Left lung (tissue), 10 donors: ENCODE data around the gene STON1. TPM values are rescaled to one million over a fixed set of nuclear protein-coding genes. Genes with fewer than 3 reads are reported as not detected.

Source experiments
- ATAC-seq: fragments of 200-7000 bp; cut with Tn5 transposase; one replicate; pipeline ENCODE4 v1.9.1; 2020; ENCODE audit warnings: moderate library complexity
- DNase-seq, 4 donors: peaks; one replicate each; pipeline ENCODE4 v3.0.0-alpha.2; 2013 to 2020
- H3K27ac ChIP-seq, 2 donors: fragments of 200-600 bp; sonication (generic) in 1 of 2; one replicate each; pipeline versions ENCODE4 v1.5.0 to v1.8.0; 2020 to 2021
- H3K27me3 ChIP-seq, 2 donors: fragments of 200-600 bp; sonication (generic) in 1 of 2; one replicate each; pipeline versions ENCODE4 v1.5.0 to v1.8.0; 2020 to 2021
- H3K36me3 ChIP-seq, 2 donors: fragments of 200-600 bp; sonication (generic) in 1 of 2; one replicate each; pipeline versions ENCODE4 v1.5.0 to v1.8.0; 2020 to 2021
- H3K4me1 ChIP-seq, 2 donors: fragments of 200-600 bp; one replicate each; pipeline ENCODE4 v1.8.0; 2021
- H3K4me3 ChIP-seq, 2 donors: fragments of 200-600 bp; sonication (generic) in 1 of 2; one replicate each; pipeline versions ENCODE4 v1.5.0 to v1.8.0; 2020 to 2021; ENCODE audit warnings: mild to moderate bottlenecking in 1 of 2
- H3K9me3 ChIP-seq, 2 donors: fragments of 200-600 bp; sonication (generic) in 1 of 2; one replicate each; pipeline versions ENCODE4 v1.5.0 to v1.8.0; 2020 to 2021
- CTCF ChIP-seq, 2 donors: fragments of 200-600 bp; sonication (generic) in 1 of 2; IDR thresholded peaks; one replicate each; pipeline versions ENCODE4 v1.5.0 to v1.8.0; 2021; ENCODE audit warnings: antibody characterized with exemption in 2 of 2
- intact Hi-C, 2 donors: fragments of 100-400 bp; cut with DNase I; formaldehyde crosslinking; loops; one replicate each; pipeline versions ENCODE4 v1.11.2 to v1.14.2; 2022
- polyA plus RNA-seq, 6 donors: library from polyadenylated mRNA; unstranded; fragments of 120-200 nt; gene quantifications; one replicate each; pipeline ENCODE4 v1.2.1, GENCODE V29; 2013; ENCODE audit not compliant: insufficient read length in 6 of 6
- total RNA-seq, 2 donors: library from RNA; stranded (reverse); fragmentation: NEBNext Ultra II Directional; extraction: Animal tissue kit (Norgen Biotek cat#: 25700); gene quantifications; one replicate each; pipeline ENCODE4 v1.2.1, GENCODE V29; 2021
- donor health status: DM: no; HTN: yes; CAD: no.
- donor health status: DM: no; HTN: no; CAD: no.

STON1 gene
- total and polyA plus RNA-seq, 8 donors, result 12.4 to 24.3 (median 19.2) TPM

GRCh38 chr2:48583961-48584360 lies 54.0 kb downstream of the STON1 start:
- intact Hi-C loops, result no loop called here
- no peak overlapping the region for H3K27ac ChIP-seq
- no peaks in the 10 kb centered on the region for H3K27me3 ChIP-seq
- TF ChIP-seq CTCF (IDR thresholded peaks at IDR 0.05), result no peak
- peaks cover 0 to 3% of the 10 kb centered on the region in 2 donors for H3K4me1 ChIP-seq
- ATAC-seq (no peak), DNase-seq (no peak)
- no peaks in the 10 kb centered on the region for H3K9me3 ChIP-seq
- H3K4me3 ChIP-seq, result no peak overlapping the region
- peaks cover 0 to 7% of the 10 kb centered on the region in 2 donors for H3K36me3 ChIP-seq

GRCh38 chr2:48584551-48584950 lies 54.6 kb downstream of the STON1 start:
- no peak for ATAC-seq
- Histone ChIP-seq H3K9me3 (no peaks in the 10 kb centered on the region), H3K4me1 (peaks cover 0 to 6% of the 10 kb centered on the region in 2 donors), H3K36me3 (peaks cover 0 to 7% of the 10 kb centered on the region in 2 donors), H3K4me3 (no peak overlapping the region), H3K27ac (no peak overlapping the region), H3K27me3 (no peaks in the 10 kb centered on the region)
- no peak for DNase-seq
- intact Hi-C loops, result no loop called here
- TF ChIP-seq CTCF (IDR thresholded peaks at IDR 0.05), result no peak

- Histone ChIP-seq H3K9me3 (no peaks in the 10 kb centered on the region), H3K4me3 (no peak overlapping the region), H3K27ac (no peak overlapping the region), H3K27me3 (no peaks in the 10 kb centered on the region), H3K4me1 (peaks cover 0 to 6% of the 10 kb centered on the region in 2 donors), H3K36me3 (no peaks in the 10 kb centered on the region)
- intact Hi-C loops, result no loop called here
- TF ChIP-seq CTCF (IDR thresholded peaks at IDR 0.05), result no peak
- ATAC-seq, result no peak
- no peak for DNase-seq
Measured at GRCh38 chr2:48586433-48586832, 56.5 kb downstream of the STON1 start.

GRCh38 chr2:48587560-48587959 lies 57.6 kb downstream of the STON1 start:
- Histone ChIP-seq H3K9me3 (no peaks in the 10 kb centered on the region), H3K4me3 (no peak overlapping the region), H3K27ac (no peak overlapping the region), H3K4me1 (peaks cover 0 to 6% of the 10 kb centered on the region in 2 donors), H3K36me3 (no peaks in the 10 kb centered on the region), H3K27me3 (no peaks in the 10 kb centered on the region)
- no peak for TF ChIP-seq CTCF (IDR thresholded peaks at IDR 0.05)
- DNase-seq (no peak), ATAC-seq (no peak)
- intact Hi-C loops, result no loop called here

GRCh38 chr2:48587961-48588360 lies 58.0 kb downstream of the STON1 start:
- Histone ChIP-seq H3K36me3 (no peaks in the 10 kb centered on the region), H3K4me3 (no peak overlapping the region), H3K27ac (no peak overlapping the region), H3K27me3 (no peaks in the 10 kb centered on the region), H3K4me1 (peaks cover 0 to 6% of the 10 kb centered on the region in 2 donors), H3K9me3 (no peaks in the 10 kb centered on the region)
- intact Hi-C loops, result no loop called here
- TF ChIP-seq CTCF (IDR thresholded peaks at IDR 0.05), result no peak
- no peak for DNase-seq
- no peak for ATAC-seq
